Astrocyte of the spinal cord (primary cell): ENCODE measurements around the gene OXSR1.
"Not testable (repeated sequence)": the region's sequence is repeated elsewhere in the genome, so short reads cannot be mapped to it uniquely, and the experiment has no call there.

Experiments used
- DNase-seq: peaks from one replicate; pipeline ENCODE4 v3.0.0; 2011; ENCODE audit warnings: low read depth, low spot score
- H3K4me3 ChIP-seq: 2 replicates; pipeline ENCODE4 v1.5.1; 2011; ENCODE audit warnings: low read depth, mild to moderate bottlenecking, low read length, moderate library complexity
- CTCF ChIP-seq: IDR thresholded peaks from 2 replicates; pipeline ENCODE4 v1.5.1; 2012; ENCODE audit warnings: low read depth, mild to moderate bottlenecking, low read length, inconsistent platforms
- in situ Hi-C: cut with HindIII; loops from 2 replicates; pipeline ENCODE4 v1.10.0; 2017; ENCODE audit warnings: low sequenced_read_pairs

Gene OXSR1

GRCh38 chr3:38224357-38224756, 59.0 kb downstream of the OXSR1 start:
- no peak overlapping the region for H3K4me3 ChIP-seq
- DNase-seq: peak; percentile 17
- TF ChIP-seq CTCF: no peak
- in situ Hi-C loops: no loop called here

- no peak for DNase-seq
- in situ Hi-C loops: no loop called here
- TF ChIP-seq CTCF: no peak
- H3K4me3 ChIP-seq: no peak overlapping the region
Observed at GRCh38 chr3:38226273-38226672, 60.9 kb downstream of the OXSR1 start.

- H3K4me3 ChIP-seq: no peak overlapping the region
- TF ChIP-seq CTCF: no peak
- DNase-seq: peak; percentile 55
- in situ Hi-C loops: no loop called here
Observed at GRCh38 chr3:38227989-38228388, 62.7 kb downstream of the OXSR1 start.

- no peak overlapping the region for H3K4me3 ChIP-seq
- no peak for DNase-seq
- no peak for TF ChIP-seq CTCF
- in situ Hi-C loops: no loop called here
Observed at GRCh38 chr3:38229036-38229435, 63.7 kb downstream of the OXSR1 start.

- no peak overlapping the region for H3K4me3 ChIP-seq
- TF ChIP-seq CTCF: no peak
- DNase-seq: no peak
- in situ Hi-C loops: no loop called here
Observed at GRCh38 chr3:38232701-38233100, 67.4 kb downstream of the OXSR1 start.

GRCh38 chr3:38235466-38235865, 70.1 kb downstream of the OXSR1 start:
- TF ChIP-seq CTCF: no peak
- no peak overlapping the region for H3K4me3 ChIP-seq
- no peak for DNase-seq
- in situ Hi-C loops: no loop called here

- no peak overlapping the region for H3K4me3 ChIP-seq
- in situ Hi-C loops: no loop called here
- no peak for TF ChIP-seq CTCF
- DNase-seq: no peak
Observed at GRCh38 chr3:38238416-38239008, 73.2 kb downstream of the OXSR1 start.

- DNase-seq, in situ Hi-C loops, H3K4me3 ChIP-seq: not testable (repeated sequence)
Observed at GRCh38 chr3:38242812-38243211, 77.5 kb downstream of the OXSR1 start.
